ENCODE results near the gene NBPF20.
"Not testable (repeated sequence)": the region's sequence is repeated elsewhere in the genome, so short reads cannot be mapped to it uniquely, and the experiment has no call there.

NBPF20 gene

GRCh38 chr1:145452506-145452905 lies 27.1 kb upstream of the NBPF20 start:
- H3K9ac ChIP-seq, H3K36me3 ChIP-seq, H3K4me2 ChIP-seq, H3K9me3 ChIP-seq, H3K4me3 ChIP-seq, H3K27ac ChIP-seq, H3K27me3 ChIP-seq, H3K4me1 ChIP-seq, H4K20me1 ChIP-seq: not testable (repeated sequence)

GRCh38 chr1:145451914-145452313 lies 26.5 kb upstream of the NBPF20 start:
- not testable (repeated sequence) for H4K20me1 ChIP-seq, H3K4me3 ChIP-seq

GRCh38 chr1:145445219-145445618 lies 19.8 kb upstream of the NBPF20 start:
- H4K20me1 ChIP-seq, H3K4me3 ChIP-seq, H3K4me2 ChIP-seq, H3K9ac ChIP-seq, H3K36me3 ChIP-seq, H3K27ac ChIP-seq, H3K4me1 ChIP-seq, H3K27me3 ChIP-seq, H3K9me3 ChIP-seq: not testable (repeated sequence)

More at GRCh38 chr1:145451914-145452313, 26.5 kb upstream of the NBPF20 start:
- H3K4me2 ChIP-seq, H3K9ac ChIP-seq, H3K4me1 ChIP-seq, H3K36me3 ChIP-seq, H3K9me3 ChIP-seq, H3K27me3 ChIP-seq, H3K27ac ChIP-seq: not testable (repeated sequence)

GRCh38 chr1:145442340-145442739 lies 16.9 kb upstream of the NBPF20 start:
- H3K4me3 ChIP-seq, H3K27ac ChIP-seq, H4K20me1 ChIP-seq, H3K9me3 ChIP-seq, H3K36me3 ChIP-seq, H3K27me3 ChIP-seq, H3K4me2 ChIP-seq, H3K9ac ChIP-seq, H3K4me1 ChIP-seq: not testable (repeated sequence)

- H3K9me3 ChIP-seq = peaks cover 16% of the 10 kb centered on the region
- not testable (repeated sequence) for H3K4me3 ChIP-seq
Observed at GRCh38 chr1:145431363-145432256, 6.2 kb upstream of the NBPF20 start.

GRCh38 chr1:145430830-145431229 lies 5.4 kb upstream of the NBPF20 start:
- H3K4me3 ChIP-seq, H3K4me2 ChIP-seq, H4K20me1 ChIP-seq, H3K27me3 ChIP-seq, H3K9ac ChIP-seq, H3K27ac ChIP-seq, H3K4me1 ChIP-seq, H3K36me3 ChIP-seq: not testable (repeated sequence)
- peaks cover 16% of the 10 kb centered on the region for H3K9me3 ChIP-seq

More at GRCh38 chr1:145431363-145432256, 6.2 kb upstream of the NBPF20 start:
- H3K9ac ChIP-seq, H4K20me1 ChIP-seq, H3K4me2 ChIP-seq, H3K27ac ChIP-seq, H3K36me3 ChIP-seq, H3K4me1 ChIP-seq, H3K27me3 ChIP-seq: not testable (repeated sequence)

GRCh38 chr1:145429329-145429728 lies 3.9 kb upstream of the NBPF20 start:
- not testable (repeated sequence) for H3K27ac ChIP-seq, H3K9ac ChIP-seq, H3K4me3 ChIP-seq, H3K36me3 ChIP-seq, H4K20me1 ChIP-seq, H3K27me3 ChIP-seq, H3K4me2 ChIP-seq
- H3K9me3 ChIP-seq = peaks cover 16% of the 10 kb centered on the region
- H3K4me1 ChIP-seq = peaks cover 12% of the 10 kb centered on the region

- Histone ChIP-seq H3K9ac (peak overlapping the region; percentile 56; the same call in 1 of the 2 replicates), H3K4me2 (peak overlapping the region; percentile 85), H3K4me3 (peak overlapping the region; percentile 78), H3K9me3 (peaks cover 12% of the 10 kb centered on the region), H3K4me1 (peaks cover 12% of the 10 kb centered on the region)
- H3K36me3 ChIP-seq, H3K27ac ChIP-seq, H3K27me3 ChIP-seq, H4K20me1 ChIP-seq: not testable (repeated sequence)
Observed at GRCh38 chr1:145424612-145425435, 579 bp downstream of the NBPF20 start.

- H3K9ac ChIP-seq, H3K27ac ChIP-seq, H3K36me3 ChIP-seq, H3K9me3 ChIP-seq, H4K20me1 ChIP-seq, H3K4me2 ChIP-seq, H3K4me3 ChIP-seq, H3K27me3 ChIP-seq, H3K4me1 ChIP-seq: not testable (repeated sequence)
Observed at GRCh38 chr1:145415149-145415548, 10.3 kb downstream of the NBPF20 start.

GRCh38 chr1:145407266-145407665 lies 18.1 kb downstream of the NBPF20 start:
- not testable (repeated sequence) for H3K9me3 ChIP-seq, H3K4me2 ChIP-seq, H3K4me1 ChIP-seq

GRCh38 chr1:145404949-145405348 lies 20.5 kb downstream of the NBPF20 start:
- H3K9ac ChIP-seq, H3K9me3 ChIP-seq, H3K27ac ChIP-seq, H3K27me3 ChIP-seq, H3K4me2 ChIP-seq, H4K20me1 ChIP-seq, H3K4me3 ChIP-seq, H3K4me1 ChIP-seq, H3K36me3 ChIP-seq: not testable (repeated sequence)

More at GRCh38 chr1:145407266-145407665, 18.1 kb downstream of the NBPF20 start:
- H3K27ac ChIP-seq, H3K4me3 ChIP-seq, H3K27me3 ChIP-seq, H3K36me3 ChIP-seq, H3K9ac ChIP-seq, H4K20me1 ChIP-seq: not testable (repeated sequence)

- H3K9me3 ChIP-seq, H3K27ac ChIP-seq, H3K4me3 ChIP-seq, H3K4me1 ChIP-seq, H3K36me3 ChIP-seq, H4K20me1 ChIP-seq, H3K27me3 ChIP-seq, H3K4me2 ChIP-seq, H3K9ac ChIP-seq: not testable (repeated sequence)
Observed at GRCh38 chr1:145400701-145401100, 24.7 kb downstream of the NBPF20 start.

All from BLaER1 (cell line).